IPS DF 4.7 (cell line): ENCODE results near the gene KCNAB3.

Source experiments
- DNase-seq: peaks from one replicate; pipeline ENCODE4 v3.0.0-alpha.2; 2013; ENCODE audit warnings: low spot score; ENCODE audit errors: extremely low read depth

The KCNAB3 gene

DNA sequence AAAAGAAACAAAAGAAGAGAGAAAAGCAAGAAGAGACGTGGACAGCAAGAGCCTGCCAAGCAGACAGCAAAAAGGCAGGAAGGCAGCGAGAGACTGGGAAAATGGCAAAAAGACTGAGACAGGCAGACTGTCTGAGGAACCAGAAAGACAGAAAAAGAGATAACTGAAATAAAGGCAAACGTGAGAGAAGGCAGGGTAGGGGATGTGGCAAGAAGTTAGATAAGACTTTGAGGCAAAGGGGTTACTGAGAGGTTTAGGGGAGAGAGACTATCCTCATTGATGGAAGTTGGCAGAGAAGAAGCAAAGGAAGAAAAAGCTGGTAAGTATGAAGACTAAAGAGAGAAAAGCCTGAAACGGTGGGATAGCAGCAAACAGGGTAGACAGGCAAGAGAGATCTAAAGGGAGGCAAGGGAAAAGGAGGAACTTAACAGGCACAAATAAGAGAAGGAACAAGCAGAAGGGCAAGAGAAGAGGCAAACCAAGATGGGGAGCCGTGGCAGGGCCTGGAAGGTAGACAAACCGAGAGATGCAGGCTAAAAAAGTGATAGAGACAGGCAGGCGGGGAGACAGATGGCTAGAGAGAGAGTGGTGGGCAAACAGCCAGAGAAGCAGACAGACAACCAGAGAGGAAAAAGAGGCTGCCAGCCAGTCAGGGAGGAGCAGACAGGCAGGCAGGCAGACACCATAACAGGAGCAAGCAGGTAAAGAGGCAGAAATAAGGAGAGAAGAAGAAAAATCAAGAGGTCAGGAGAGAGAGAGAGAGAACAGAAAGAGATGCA is 48.2 kb downstream of the KCNAB3 start:
- no peak for DNase-seq

DNA sequence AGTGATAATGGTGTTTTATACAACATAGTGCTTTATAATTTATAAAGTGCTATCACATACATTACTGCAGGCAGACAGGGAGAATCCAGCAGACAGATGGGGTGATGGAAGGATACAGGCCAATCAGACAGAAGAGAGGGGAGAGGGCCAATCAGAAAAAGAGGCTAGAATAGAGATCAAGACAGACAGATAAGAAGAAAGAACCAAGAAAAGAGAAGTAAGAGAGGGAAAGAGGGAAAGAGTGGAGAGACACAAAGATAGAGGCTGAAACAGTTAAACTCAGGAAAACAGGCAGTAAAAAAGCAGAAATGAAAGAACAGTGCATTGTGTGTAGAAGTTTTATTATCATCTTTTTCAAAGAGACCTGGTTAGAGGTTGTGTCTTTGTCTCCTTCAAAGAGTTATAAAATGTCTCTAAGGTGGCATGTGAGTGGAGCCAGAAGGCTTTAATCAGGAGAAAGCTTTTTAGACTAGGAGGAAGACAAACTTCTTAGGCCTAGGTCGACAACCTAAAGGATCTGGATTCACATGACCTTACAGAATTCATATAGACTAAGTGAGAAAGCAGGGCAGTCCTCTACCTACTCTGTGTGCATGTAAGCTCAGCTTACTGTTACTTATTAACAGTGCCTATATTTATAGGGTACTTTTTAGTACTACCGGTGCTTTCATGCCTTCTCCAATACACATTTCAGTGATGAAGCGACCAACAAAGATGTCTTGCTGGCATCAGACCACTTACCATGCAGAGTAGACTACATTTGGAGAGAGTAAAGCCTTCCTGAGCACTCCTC is 49.4 kb downstream of the KCNAB3 start:
- no peak for DNase-seq

DNA sequence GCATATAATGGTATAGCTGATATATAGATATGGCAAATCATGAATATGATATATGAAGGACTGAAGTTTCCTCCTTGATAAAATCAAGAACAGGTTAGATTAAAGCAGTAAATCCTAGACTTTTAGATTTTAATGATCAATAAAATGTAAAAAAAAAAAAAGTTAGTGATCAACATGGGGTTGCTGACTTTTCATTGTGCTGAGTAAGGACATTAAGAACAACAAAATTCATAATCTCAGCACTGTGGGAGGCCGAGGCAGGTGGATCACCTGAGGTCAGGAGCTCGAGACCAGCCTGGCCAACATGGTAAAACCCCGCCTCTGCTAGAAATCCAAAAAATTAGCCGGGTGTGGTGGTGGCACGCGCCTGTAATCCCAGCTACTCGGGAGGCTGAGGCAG is 51.4 kb downstream of the KCNAB3 start:
- no peak for DNase-seq

DNA sequence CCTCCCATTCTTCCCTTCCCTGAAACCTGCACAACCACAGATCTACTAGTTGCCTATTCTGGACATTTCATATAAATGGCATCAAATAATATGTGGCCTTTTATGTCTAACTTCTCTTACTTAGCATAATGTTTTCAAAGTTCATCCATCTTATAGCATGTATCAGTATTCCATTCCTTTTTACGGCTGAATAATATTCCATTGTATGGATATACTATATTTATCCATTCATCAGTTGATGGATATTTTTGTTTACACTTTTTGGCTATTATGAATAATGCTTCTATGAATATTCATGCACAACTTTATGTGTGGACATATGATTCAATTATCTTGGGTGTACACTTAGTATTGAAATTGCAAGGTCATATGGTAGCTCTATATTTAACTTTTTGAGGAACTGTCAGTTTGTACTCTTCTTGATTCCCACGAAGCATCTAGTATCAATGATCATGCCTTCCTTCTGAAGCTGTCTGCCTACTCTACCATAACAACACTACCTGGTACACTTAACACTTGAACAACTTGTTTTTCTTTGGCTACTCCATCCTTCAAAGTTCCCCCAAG is 53.8 kb downstream of the KCNAB3 start:
- DNase-seq: no peak

DNA sequence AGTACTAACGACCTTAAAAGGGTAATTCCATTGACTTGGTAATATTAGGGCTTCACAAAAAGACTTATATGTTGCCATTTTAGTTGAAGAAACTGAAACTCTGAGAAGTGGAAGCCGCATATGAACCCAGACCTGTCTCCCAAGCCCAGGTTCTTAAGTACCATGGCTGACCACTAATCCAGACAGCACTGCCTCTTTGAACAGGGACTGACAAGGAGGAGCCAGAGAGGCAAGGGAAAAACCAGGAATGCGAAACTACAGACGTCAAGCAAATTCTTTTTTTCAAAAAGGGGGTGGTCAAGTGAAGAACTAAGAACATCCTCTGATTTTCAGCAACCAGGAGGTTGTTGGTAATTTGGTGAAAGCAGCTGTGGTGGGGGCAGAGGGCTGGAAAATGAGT is 56.6 kb downstream of the KCNAB3 start:
- no peak for DNase-seq
